CD4-positive, alpha-beta T cell treated with Interleukin-21 for 1 hour (primary cell): ENCODE data around the gene ETHE1.

ENCODE experiments used
- DNase-seq: peaks from one replicate; pipeline ENCODE4 v3.0.0-alpha.2; 2020

The ETHE1 gene

DNA sequence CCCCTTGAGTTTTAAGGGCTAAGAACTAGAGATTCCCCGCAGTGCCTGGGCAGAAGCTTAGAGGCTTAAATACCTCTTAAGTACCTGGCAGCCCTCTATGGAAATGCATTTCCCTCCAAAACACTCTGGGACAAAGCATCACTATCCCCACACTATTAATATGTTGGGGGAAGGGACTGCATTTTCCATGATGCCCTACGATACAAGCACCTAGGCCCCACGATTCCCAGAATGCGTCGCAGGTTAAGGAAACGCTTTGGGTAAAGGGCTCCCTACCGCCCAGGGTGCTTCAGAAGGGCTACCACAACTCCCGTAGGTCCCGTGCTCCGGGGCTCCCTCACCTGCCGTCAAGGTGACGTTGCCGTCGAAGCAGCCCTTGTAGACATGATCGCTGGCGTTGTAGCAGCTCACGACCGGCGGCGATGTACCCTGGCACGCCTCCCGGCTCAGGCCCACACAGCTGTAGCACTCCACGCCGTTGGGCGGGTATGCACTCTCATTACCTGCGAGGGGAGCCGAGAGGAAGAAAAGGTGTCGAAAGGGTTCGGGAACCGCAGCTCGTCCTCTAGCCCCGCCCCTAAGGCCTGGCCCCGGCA is 64.1 kb downstream of the ETHE1 start:
- DNase-seq: no peak

GRCh38 chr19:43462383-43462782 is 64.6 kb downstream of the ETHE1 start:
- DNase-seq: no peak

DNA sequence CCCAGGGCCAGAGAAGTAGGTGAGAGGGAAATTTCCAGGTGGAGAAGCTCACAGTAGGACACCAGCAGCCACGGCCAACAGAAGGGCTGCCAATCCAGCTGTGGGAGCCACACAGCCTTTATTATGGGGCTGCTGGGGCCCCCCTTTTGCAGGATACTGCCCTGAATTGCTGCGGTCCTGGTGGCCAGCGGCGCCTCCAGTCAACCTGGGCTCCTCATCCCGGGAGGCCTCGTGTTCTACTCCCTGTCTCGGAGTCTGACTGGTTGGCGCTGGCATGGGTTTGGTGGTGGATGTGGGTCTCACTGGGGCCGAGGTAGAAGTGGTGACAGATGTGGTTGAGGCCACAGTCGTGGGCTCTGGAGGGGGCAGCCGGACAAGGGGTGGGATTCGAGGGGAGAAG is 65.7 kb downstream of the ETHE1 start:
- no peak for DNase-seq

DNA sequence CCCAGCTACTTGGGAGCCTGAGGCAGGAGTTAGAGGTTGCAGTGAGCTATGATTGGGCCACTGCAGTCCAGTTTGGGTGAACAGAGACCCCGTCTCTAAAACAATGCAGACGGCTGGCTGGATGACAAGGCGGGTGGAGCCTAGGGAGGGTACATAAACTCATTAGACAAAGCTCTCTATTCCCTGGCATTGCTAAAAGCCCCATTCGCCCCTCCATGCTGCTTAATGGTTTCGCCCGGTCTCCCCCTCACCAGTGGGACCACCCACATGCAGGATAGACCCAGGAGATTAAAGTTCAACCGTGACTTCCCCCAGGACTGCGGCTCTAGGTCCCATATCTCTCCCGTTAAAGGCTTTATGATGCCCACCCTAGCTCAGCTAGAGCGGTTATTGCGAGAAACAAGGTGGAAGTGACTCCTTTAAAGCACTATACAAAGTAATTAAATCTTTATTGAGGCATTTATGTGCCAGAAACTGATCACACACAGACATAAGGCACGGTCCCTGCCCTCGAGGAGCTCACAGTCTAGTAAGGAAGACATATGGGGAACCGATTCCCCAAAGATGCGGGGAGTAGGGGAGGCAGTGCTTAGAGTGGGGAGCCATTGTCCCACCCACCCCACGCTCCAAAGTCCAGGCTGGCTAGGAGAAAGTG is 66.5 kb downstream of the ETHE1 start:
- no peak for DNase-seq

GRCh38 chr19:43457809-43458208 is 69.2 kb downstream of the ETHE1 start:
- no peak for DNase-seq
